ENCODE measurements around the gene VWA2. TPM values are rescaled to one million over a fixed set of nuclear protein-coding genes. Genes with fewer than 3 reads are reported as not detected.

VWA2 gene
- total RNA-seq, 1 donor from 2014 or later, result not detected

GRCh38 chr10:114276671-114277070 lies 37.6 kb downstream of the VWA2 start:
- DNase-seq, result no peak

DNA sequence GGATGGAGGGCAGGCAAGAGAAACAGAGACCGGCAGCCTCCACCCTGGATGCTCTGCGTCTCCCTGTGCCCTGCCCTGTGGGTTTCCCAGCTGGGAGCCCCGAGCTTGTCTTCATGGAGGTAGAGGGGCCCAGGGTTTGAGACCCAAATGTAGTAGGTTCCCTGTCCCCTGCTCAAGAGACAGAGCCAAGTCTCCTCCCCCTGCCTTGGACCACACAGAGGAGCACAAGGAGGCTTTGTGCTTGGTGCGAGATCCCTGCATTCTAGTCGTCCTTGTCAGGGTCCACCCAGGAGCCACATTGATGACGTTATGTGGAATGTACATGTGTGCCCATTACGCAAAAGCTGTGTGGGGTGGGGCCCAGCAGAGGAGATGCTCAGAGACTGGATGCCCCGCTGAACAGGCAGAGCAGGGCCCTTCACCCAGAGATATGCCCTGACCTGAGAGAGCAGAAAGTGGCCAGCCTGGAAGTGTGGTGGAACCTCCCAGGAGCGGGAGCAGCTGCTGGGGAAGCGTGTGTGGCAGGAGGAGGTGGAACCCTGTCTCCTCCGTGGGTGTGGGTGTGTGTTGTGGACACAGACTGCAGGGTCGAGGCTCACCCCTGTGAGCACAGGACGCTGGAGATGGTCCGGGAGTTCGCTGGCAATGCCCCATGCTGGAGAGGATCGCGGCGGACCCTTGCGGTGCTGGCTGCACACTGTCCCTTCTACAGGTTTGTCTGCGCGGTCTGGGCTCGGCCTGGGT lies 39.3 kb downstream of the VWA2 start:
- DNase-seq, result no peak

DNA sequence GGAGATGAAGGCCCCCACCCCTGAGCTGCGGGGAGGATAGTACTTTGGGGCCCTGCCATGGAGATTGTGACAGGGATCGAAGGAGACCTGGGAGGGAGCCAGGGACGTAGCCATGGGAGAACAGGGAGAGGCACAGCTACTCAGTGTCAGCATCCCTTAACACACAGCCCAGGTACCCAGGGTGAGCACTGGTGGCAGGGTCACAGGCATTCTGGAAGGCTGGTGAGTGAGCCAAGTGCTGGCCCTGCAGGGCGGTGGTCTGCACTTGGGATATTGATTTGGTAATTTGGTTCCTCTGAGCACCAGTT lies 39.8 kb downstream of the VWA2 start:
- DNase-seq, result no peak

GRCh38 chr10:114279289-114279688 lies 40.2 kb downstream of the VWA2 start:
- DNase-seq, result no peak

DNA sequence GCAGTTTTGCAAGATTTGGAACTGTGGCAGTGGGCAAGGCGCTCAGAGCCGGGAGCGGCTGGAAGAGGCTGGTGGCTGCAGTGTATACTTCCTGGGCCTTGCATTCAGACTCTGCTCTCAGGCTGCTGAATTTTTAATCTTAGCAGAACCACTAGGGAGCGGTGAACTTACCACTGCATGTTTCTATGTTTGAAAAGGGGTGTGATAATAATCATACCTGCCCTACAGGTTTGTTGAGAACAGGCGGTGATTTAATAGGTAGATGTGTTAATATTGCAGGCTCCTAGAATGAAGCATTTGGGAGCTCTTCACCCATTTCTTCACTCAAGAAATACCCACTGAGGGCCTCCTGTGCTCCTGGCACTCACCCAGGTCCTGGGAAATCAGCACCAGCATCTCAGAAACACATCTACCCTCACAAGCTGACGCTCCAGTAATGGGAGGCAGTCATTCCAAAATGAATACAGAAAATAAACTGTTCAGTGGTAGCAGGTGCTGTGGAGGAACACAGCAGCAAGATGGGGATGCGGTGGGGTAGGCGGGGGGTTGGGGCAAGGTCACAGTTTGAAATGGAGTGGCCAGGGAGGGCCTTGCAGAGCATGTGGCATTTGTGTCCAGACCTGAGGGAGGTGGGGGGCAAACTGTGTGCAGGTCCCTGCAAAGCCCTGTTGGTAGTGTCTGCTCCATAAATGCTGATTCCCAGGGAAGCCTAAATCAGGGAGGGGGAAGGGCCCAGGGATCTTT lies 41.0 kb downstream of the VWA2 start:
- DNase-seq, result no peak

DNA sequence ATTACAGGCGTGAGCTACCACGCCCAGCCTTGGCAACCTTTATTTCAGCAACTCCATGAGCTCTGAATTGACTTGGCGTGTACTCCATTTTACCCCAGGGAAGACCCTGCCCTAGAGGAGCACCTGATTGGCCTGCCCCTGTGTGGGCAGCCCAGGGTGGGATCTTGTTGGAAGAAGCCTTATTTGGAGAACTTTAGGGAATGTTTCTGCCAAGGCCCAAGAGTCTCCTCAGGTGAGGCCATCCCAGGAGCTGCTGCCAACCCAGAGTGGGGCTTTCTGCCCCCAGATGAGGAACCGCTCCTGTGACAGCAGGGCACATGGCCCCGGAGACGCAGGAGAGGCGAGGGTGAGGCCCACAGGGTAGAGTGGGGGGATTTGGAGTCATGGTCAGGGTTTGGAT lies 42.0 kb downstream of the VWA2 start:
- DNase-seq, result no peak

GRCh38 chr10:114281461-114281860 lies 42.4 kb downstream of the VWA2 start:
- no peak for DNase-seq

- DNase-seq, result no peak
Measured at GRCh38 chr10:114282526-114282925, 43.5 kb downstream of the VWA2 start.

DNA sequence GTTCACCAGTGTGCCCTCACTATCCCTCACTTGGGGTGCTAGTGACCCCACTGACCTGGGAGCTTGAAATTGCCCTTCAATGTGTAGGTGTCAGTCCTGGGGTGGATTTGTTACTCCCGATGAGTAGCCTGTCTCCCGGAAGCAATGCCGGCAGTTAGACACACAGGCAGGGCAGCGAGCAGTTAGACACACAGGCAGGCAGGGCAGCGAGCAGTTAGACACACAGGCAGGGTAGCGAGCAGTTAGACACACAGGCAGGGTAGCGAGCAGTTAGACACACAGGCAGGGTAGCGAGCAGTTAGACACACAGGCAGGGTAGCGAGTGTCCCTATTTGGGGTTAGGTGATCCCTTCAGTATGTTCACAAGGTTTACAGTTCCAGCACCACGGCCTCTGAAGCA lies 44.0 kb downstream of the VWA2 start:
- no peak for DNase-seq

GRCh38 chr10:114283535-114284234 lies 44.6 kb downstream of the VWA2 start:
- no peak for DNase-seq

GRCh38 chr10:114284346-114285071 lies 45.5 kb downstream of the VWA2 start:
- DNase-seq, result no peak

DNA sequence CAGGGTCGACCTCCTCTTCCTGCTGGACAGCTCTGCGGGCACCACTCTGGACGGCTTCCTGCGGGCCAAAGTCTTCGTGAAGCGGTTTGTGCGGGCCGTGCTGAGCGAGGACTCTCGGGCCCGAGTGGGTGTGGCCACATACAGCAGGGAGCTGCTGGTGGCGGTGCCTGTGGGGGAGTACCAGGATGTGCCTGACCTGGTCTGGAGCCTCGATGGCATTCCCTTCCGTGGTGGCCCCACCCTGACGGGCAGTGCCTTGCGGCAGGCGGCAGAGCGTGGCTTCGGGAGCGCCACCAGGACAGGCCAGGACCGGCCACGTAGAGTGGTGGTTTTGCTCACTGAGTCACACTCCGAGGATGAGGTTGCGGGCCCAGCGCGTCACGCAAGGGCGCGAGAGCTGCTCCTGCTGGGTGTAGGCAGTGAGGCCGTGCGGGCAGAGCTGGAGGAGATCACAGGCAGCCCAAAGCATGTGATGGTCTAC lies 46.9 kb downstream of the VWA2 start:
- no peak for DNase-seq

DNA sequence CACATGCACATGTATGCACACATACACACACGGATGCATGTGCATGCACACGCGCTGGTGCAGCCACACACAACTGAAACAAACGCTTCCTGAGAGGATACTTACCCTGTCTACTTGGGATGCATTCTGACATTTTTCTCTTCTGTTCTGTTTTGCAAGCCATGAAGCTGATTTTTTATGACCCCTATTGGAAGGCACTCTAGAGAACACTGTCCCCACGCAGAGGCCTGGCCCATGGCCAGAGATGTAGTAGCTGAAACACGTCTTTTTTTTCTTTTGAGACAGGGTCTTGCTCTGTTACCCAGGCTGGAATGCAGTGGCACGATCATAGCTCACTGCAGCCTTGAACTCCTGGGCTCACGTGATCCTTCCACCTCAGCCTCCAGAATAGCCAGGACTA lies 47.9 kb downstream of the VWA2 start:
- DNase-seq, result no peak

- DNase-seq, result peak; percentile 41
Measured at GRCh38 chr10:114288424-114289095, 49.5 kb downstream of the VWA2 start.

DNA sequence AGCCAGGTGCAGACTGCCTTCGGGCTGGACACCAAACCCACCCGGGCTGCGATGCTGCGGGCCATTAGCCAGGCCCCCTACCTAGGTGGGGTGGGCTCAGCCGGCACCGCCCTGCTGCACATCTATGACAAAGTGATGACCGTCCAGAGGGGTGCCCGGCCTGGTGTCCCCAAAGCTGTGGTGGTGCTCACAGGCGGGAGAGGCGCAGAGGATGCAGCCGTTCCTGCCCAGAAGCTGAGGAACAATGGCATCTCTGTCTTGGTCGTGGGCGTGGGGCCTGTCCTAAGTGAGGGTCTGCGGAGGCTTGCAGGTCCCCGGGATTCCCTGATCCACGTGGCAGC lies 50.0 kb downstream of the VWA2 start:
- no peak for DNase-seq

GRCh38 chr10:114290038-114290437 lies 51.0 kb downstream of the VWA2 start:
- DNase-seq, result no peak

DNA sequence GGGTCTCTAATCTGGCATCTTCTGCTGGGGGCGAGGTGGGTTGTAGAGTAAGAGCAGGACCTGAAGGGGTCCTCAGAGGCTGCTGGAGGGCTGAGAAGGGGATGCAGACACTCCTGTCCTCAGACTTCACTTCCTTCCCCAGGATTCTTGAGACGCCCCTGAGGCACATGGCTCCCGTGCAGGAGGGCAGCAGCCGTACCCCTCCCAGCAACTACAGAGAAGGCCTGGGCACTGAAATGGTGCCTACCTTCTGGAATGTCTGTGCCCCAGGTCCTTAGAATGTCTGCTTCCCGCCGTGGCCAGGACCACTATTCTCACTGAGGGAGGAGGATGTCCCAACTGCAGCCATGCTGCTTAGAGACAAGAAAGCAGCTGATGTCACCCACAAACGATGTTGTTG lies 52.0 kb downstream of the VWA2 start:
- no peak for DNase-seq

GRCh38 chr10:114291516-114291915 lies 52.5 kb downstream of the VWA2 start:
- DNase-seq, result no peak

DNA sequence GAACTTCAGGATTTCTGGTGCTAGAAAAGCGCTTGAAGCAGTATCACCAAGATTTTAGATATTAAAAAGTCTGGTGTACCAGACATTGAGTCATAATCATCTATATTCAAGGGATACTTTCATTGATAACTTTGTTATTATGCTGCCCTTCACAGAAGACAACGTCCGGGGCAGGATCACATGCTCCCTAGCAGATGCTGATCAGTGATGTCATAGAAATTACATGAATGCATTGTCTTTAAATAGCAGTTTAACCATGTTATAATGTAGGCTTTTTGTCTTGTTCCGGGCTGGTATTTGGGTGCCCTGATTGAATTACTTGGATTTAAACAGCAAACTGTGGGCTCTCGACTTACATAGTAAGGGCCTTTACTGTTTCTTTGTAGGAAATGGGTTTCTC lies 54.0 kb downstream of the VWA2 start:
- no peak for DNase-seq

DNA sequence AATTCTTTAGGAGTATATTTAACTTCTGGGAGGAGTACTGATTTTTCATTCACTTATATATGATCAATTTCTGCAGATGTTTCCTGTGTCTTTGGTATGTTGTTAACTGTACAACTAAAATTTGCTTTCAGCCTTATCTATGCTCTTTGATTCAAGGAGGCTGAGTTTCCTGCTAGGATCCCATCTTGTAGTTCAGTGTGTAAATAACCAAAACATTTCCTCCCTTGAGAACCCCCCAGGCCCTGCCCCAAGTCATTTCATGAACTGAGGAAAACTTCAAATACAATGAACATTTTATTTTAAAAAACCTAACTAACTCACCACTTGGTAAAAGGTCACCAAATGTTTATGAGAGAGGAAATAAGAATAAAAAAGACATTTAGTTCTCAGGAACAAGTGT lies 55.5 kb downstream of the VWA2 start:
- DNase-seq, result peak; percentile 75

- DNase-seq, result no peak
Measured at GRCh38 chr10:114295393-114295792, 56.3 kb downstream of the VWA2 start.

DNA sequence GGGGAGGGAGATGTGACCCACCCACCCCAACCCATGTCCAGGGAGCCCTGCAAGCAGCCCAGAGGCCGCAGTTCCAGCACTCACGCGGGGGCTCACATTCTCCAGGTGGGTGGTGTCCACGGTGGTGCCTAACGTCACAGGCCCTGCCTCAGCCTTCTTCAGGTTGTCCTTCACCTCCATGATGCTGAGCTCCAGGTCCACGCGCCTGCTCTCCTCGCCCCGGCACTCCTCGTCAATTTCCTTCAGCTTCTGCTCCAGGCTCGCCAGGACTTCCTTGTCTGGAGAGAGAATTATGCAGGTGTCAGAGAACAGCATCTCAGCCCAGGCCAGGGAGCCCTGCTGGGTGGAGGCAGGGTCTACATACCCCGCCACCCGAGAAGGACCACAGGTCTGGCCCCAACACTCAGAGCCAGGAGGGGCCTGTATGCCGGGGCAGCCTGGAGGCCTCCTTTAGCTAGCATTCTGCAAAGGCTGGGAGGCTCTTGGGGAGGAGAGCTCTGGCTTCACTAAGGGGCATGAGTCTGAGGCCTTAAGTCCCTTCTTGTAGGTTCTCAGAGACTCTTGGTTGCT lies 58.2 kb downstream of the VWA2 start:
- no peak for DNase-seq
